Measurements from ENCODE around the gene OR2T35. TPM values are rescaled to one million over a fixed set of nuclear protein-coding genes. Genes with fewer than 3 reads are reported as not detected.

OR2T35 gene
- polyA plus RNA-seq, 4 donors = not detected

DNA sequence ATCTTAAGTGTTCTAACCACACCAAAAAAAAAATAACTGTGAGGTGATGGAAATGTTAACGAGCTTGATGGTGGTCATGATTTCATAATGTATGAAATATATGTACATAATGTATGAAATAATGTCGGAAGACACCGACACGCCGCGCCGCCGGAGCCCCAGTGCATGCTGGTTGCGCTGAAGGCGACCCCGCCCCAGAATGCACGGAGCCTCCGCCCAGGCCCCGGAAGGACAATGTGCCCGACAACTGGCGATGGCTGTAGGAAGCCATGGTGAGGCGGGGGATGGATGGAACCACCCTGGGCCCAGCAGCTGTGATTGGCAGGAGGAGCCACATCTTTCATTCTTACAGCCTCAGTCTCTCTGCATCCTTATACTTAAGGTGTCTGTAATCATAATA is 55.0 kb downstream of the OR2T35 start:
- Histone ChIP-seq H3K4me1 (ENCODE audit: control insufficient read depth in 3 of 3, insufficient read depth in 2 of 3, low read depth in 1 of 3, low read length in 2 of 3) (no peaks in the 10 kb centered on the region), H3K36me3 (ENCODE audit: control insufficient read depth in 3 of 3, insufficient read depth in 2 of 3, low read depth in 1 of 3, low read length in 3 of 3) (no peaks in the 10 kb centered on the region), H3K9me3 (ENCODE audit: control insufficient read depth in 2 of 2, insufficient read depth in 1 of 2, low read depth in 1 of 2, low read length in 1 of 2) (no peaks in the 10 kb centered on the region), H3K27me3 (ENCODE audit: control insufficient read depth in 3 of 3, insufficient read depth in 3 of 3, low read length in 3 of 3) (no peaks in the 10 kb centered on the region), H3K4me3 (ENCODE audit: low read depth in 1 of 3, low read length in 3 of 3) (no peak overlapping the region), H3K27ac (ENCODE audit: low read depth in 1 of 3, low read length in 2 of 3) (no peak overlapping the region)
- 90 to 94% (median 94%) methylated on average over 17 of the region's 17 CpGs for WGBS, 3 donors
- DNase-seq (no peak), FAIRE-seq (no peak)

DNA sequence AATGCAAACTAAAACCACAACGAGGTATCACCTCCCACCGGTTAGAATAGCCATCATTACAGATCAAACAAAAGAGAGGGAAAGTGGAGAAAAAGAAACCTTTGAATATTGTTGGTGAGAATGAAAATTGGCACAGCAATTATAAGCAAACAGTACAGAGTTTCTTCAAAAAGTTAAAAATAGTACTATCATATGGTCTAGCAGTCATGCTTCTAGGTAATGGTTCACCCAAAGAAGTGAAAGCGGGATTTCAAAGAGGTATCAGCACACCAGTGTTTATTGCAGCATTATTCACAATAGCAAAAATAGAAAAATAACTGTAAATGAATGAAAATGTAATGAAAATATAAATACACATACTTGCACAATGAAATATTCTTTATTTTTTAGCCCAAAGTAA is 55.7 kb downstream of the OR2T35 start:
- no peaks in the 10 kb centered on the region for H3K36me3 ChIP-seq (ENCODE audit: control insufficient read depth in 3 of 3, insufficient read depth in 2 of 3, low read depth in 1 of 3, low read length in 3 of 3)
- H3K4me3 ChIP-seq (ENCODE audit: low read depth in 1 of 3, low read length in 3 of 3) = no peak overlapping the region
- 73 to 80% (median 78%) methylated on average over 3 of the region's 3 CpGs for WGBS, 3 donors
- DNase-seq = no peak
- no peaks in the 10 kb centered on the region for H3K4me1 ChIP-seq (ENCODE audit: control insufficient read depth in 3 of 3, insufficient read depth in 2 of 3, low read depth in 1 of 3, low read length in 2 of 3)
- H3K27me3 ChIP-seq (ENCODE audit: control insufficient read depth in 3 of 3, insufficient read depth in 3 of 3, low read length in 3 of 3) = no peaks in the 10 kb centered on the region
- H3K9me3 ChIP-seq (ENCODE audit: control insufficient read depth in 2 of 2, insufficient read depth in 1 of 2, low read depth in 1 of 2, low read length in 1 of 2) = no peaks in the 10 kb centered on the region
- FAIRE-seq = no peak
- no peak overlapping the region for H3K27ac ChIP-seq (ENCODE audit: low read depth in 1 of 3, low read length in 2 of 3)

Other genes starting within 250 kb of the OR2T35 start
- not detected for gene OR2T1, start 242.2 kb downstream of the OR2T35 start, polyA plus RNA-seq
- not detected for gene OR2T2, start 199.6 kb downstream of the OR2T35 start, polyA plus RNA-seq
- gene OR2T3, start 171.9 kb downstream of the OR2T35 start, polyA plus RNA-seq = not detected
- gene OR2T5, start 156.7 kb downstream of the OR2T35 start, polyA plus RNA-seq = not detected
- not detected for gene OR2G6, start 137.2 kb downstream of the OR2T35 start, polyA plus RNA-seq
- gene OR2T29, start 82.5 kb downstream of the OR2T35 start, polyA plus RNA-seq = not detected
- not detected for gene OR2T34, start 70.5 kb downstream of the OR2T35 start, polyA plus RNA-seq
- gene OR2T10, start 47.6 kb downstream of the OR2T35 start, polyA plus RNA-seq = not detected
- not detected for gene OR2T11, start 10.2 kb downstream of the OR2T35 start, polyA plus RNA-seq
- gene OR2T27, start 10.2 kb upstream of the OR2T35 start, polyA plus RNA-seq = not detected
- gene OR14I1, start 57.5 kb upstream of the OR2T35 start, polyA plus RNA-seq = not detected
- gene LYPD8, start 110.5 kb upstream of the OR2T35 start, polyA plus RNA-seq = 1 to 10 TPM in 2 of 4 donors, under 1 TPM in 1, not detected in 1; 0.81 to 3.4 (median 2.4) TPM
- 10 to 100 TPM; 19.1 to 38.0 (median 28.9) TPM for gene SH3BP5L, start 180.6 kb upstream of the OR2T35 start, polyA plus RNA-seq
- 10 to 100 TPM; 17.2 to 25.7 (median 21.3) TPM for gene ZNF672, start 192.9 kb upstream of the OR2T35 start, polyA plus RNA-seq
- 100 to 1,000 TPM in 1 of 4 donors, 10 to 100 TPM in 3; 42.2 to 124 (median 70.2) TPM for gene ZNF692, start 213.8 kb upstream of the OR2T35 start, polyA plus RNA-seq